Chondrocyte (in vitro differentiated cells): ENCODE measurements around the gene DALRD3. TPM values are rescaled to one million over a fixed set of nuclear protein-coding genes. Genes with fewer than 3 reads are reported as not detected.

Source experiments
- DNase-seq: peaks from one replicate; pipeline ENCODE4 v3.0.0; 2021; ENCODE audit warnings: mixed read lengths, low spot score
- H3K27ac Mint-ChIP-seq: one replicate; pipeline ENCODE4 v1.8.0; 2021; ENCODE audit warnings: mild to moderate bottlenecking, moderate library complexity, mixed read lengths; ENCODE audit not compliant: unreplicated experiment
- H3K27me3 Mint-ChIP-seq: 2 replicates; pipeline ENCODE4 v1.8.0; 2021; ENCODE audit warnings: low read depth, mixed read lengths
- H3K36me3 Mint-ChIP-seq: 2 replicates; pipeline ENCODE4 v1.8.0; 2021; ENCODE audit warnings: low read depth, mixed read lengths
- H3K4me1 Mint-ChIP-seq: 2 replicates; pipeline ENCODE4 v1.8.0; 2021; ENCODE audit warnings: low read depth, mild to moderate bottlenecking, mixed read lengths
- H3K4me3 Mint-ChIP-seq: one replicate; pipeline ENCODE4 v1.8.0; 2021; ENCODE audit warnings: mild to moderate bottlenecking, moderate library complexity, mixed read lengths; ENCODE audit not compliant: unreplicated experiment
- H3K9me3 Mint-ChIP-seq: 2 replicates; pipeline ENCODE4 v1.8.0; 2021; ENCODE audit warnings: low read depth, mixed read lengths
- total RNA-seq: library from RNA; stranded (reverse); gene quantifications from 3 replicates; pipeline ENCODE4 v1.2.1, GENCODE V29; 2021
- TF ChIP-seq, protein P1 (sequence below): fragments of 200-600 bp; sonication (generic); IDR thresholded peaks from 2 replicates; pipeline ENCODE4 v1.5.0; 2021; ENCODE audit warnings: antibody characterized with exemption, mild to moderate bottlenecking, moderate library complexity

The DALRD3 gene
- total RNA-seq, 1 donor from 2014 or later = 21.5 TPM

DNA sequence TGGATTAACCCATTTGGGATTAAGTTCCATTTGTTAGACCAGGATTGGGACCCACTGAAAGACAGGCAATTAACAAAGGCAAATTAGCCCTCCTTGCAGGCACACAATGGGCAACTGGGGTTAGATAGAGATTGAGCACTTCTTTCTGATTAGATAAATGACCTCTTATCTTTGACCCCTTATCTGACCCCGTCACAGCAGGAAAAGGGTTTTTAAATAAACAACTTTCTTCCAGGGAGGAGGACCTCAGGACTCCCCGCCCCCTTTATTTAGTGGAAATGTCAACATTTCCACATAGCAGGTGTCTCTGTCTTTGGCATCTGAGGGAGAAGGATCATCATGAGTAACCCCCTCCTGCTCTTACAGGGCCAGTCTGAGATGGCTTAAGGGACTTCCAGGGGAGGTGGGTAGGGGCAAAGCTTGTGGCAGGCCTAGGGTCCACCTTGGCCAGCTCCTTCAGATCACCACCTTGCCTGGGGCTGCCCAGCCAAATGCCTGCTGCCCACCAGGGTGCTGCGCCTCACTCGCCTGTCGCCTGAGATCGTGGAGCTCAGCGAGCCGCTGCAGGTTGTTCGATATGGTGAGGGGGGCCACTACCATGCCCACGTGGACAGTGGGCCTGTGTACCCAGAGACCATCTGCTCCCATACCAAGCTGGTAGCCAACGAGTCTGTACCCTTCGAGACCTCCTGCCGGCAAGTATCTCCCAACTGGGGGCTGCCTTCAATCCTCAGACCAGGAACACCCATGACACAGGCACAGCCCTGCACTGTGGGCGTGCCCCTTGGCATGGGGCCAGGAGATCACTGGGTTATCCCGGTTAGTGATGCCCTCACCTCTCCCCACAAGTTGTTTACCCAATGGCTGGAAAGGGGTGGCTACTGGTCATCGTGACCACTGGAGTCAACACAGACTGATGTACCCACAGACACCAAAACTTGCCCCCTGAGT, 13.8 kb downstream of the DALRD3 start:
- Mint-ChIP-seq H3K27me3 (no peaks in the 10 kb centered on the region), H3K36me3 (peaks cover 7% of the 10 kb centered on the region), H3K4me3 (no peak overlapping the region), H3K4me1 (peaks cover 27% of the 10 kb centered on the region), H3K9me3 (no peaks in the 10 kb centered on the region), H3K27ac (no peak overlapping the region)
- no peak for DNase-seq
- TF ChIP-seq, protein P1, sequence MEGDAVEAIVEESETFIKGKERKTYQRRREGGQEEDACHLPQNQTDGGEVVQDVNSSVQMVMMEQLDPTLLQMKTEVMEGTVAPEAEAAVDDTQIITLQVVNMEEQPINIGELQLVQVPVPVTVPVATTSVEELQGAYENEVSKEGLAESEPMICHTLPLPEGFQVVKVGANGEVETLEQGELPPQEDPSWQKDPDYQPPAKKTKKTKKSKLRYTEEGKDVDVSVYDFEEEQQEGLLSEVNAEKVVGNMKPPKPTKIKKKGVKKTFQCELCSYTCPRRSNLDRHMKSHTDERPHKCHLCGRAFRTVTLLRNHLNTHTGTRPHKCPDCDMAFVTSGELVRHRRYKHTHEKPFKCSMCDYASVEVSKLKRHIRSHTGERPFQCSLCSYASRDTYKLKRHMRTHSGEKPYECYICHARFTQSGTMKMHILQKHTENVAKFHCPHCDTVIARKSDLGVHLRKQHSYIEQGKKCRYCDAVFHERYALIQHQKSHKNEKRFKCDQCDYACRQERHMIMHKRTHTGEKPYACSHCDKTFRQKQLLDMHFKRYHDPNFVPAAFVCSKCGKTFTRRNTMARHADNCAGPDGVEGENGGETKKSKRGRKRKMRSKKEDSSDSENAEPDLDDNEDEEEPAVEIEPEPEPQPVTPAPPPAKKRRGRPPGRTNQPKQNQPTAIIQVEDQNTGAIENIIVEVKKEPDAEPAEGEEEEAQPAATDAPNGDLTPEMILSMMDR = no peak

DNA sequence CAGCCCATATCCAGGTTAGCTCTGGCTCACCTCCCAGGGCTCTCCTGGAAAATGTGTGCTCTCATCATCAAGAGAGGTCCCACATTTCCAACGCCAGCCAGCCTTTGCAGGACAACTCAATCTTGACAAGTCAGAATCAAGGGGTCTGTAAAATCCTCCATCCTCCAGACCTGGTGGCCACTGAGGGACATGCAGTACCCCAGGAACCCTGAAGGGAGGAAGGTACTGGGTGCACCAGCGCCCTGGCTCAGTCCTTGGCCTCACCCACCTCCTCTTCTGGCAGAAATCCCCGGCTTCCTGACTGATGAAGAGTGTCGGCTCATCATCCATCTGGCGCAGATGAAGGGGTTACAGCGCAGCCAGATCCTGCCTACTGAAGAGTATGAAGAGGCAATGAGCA, 17.2 kb downstream of the DALRD3 start:
- no peak for DNase-seq
- no peaks in the 10 kb centered on the region for H3K9me3 Mint-ChIP-seq
- peaks cover 2% of the 10 kb centered on the region for H3K36me3 Mint-ChIP-seq
- no peak overlapping the region for H3K4me3 Mint-ChIP-seq
- no peak overlapping the region for H3K27ac Mint-ChIP-seq
- no peaks in the 10 kb centered on the region for H3K27me3 Mint-ChIP-seq
- TF ChIP-seq, protein P1 = no peak
- peaks cover under 1% of the 10 kb centered on the region for H3K4me1 Mint-ChIP-seq

DNA sequence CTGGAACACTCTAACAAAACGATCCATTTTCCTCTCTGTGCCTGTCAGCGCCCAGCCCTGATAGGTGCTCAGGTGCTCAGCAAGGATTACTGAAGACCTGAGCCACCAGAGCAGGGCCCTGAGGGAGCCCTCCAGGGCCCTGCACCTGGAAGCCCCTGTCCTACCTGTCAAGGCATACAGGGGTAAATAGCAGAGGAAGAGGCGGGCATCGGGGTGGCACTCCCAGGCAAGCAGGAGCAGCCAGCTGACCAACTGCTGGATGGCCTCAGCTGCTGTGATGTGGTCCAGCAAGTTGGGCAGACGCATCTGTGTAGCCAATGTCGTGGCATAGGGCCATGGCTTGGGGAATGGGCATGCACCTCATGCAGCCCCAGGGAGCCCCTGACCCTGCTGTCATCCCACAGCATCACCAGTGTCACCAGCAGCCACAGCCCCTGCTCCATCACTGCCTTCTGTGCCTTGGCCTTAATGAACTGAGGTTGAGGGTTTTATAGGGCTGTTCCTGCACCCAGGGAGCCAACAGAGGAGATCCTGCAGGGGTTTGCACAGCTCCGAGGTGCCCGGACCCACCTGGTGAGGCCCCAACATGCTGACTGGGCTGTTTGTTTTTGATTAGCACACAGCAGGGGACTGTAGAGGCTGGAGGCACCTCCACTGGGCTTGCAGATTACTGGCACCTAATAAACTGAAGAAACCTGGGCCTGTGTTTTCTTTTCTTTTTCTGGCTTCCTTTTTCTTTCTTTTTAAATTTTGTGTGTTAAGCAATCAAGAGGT, 19.1 kb downstream of the DALRD3 start:
- DNase-seq = no peak
- Mint-ChIP-seq H3K4me3 (no peak overlapping the region), H3K27ac (no peak overlapping the region), H3K9me3 (no peaks in the 10 kb centered on the region), H3K27me3 (no peaks in the 10 kb centered on the region), H3K36me3 (peaks cover 3% of the 10 kb centered on the region), H3K4me1 (no peaks in the 10 kb centered on the region)
- TF ChIP-seq, protein P1 = no peak

DNA sequence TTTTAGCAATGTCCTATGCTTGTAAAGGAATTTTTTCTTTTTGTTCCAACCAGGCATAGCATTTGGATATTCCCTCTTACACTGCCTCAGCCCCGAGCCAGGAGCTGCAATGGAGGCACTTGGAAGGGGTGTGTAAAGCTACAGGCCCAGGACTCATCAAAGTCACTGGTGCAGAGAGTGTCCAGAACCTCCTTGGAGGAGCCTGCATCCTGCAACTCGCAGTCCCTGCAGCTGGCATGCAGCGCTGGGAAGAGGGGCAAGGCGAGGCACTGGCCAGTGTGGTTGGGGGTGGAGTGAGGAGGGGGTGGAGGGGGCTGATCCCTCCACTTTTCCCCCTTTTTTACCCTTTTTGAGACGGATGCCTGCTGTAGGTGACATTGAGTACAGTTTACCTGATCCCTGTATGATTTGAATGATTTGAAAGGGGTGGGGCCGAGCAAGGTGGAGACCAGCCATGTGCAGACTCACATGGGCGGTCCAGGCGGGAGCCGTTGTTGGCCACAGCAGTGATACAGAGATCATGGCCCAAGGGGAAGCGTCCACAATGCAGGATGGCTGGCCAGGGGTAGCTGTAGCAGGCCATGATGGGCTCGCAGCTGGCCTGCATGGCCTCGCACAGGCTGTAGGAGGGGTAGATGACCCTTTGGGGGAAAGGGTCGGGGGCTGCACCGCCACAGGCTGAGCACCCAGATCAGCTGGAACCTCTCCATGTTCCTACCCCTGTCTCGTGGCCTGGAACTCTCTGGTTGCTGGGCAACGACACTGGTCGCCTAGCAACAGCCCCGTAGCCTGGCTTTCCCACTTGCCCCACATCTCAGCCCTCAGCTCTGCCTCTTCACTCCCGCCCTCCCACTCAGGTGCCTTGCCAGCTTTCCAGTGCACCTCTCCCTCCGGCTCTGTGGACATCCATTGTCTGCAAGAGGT, 20.4 kb downstream of the DALRD3 start:
- no peak for DNase-seq
- peaks cover 3% of the 10 kb centered on the region for H3K36me3 Mint-ChIP-seq
- H3K27ac Mint-ChIP-seq = no peak overlapping the region
- no peaks in the 10 kb centered on the region for H3K27me3 Mint-ChIP-seq
- TF ChIP-seq, protein P1 = no peak
- no peaks in the 10 kb centered on the region for H3K4me1 Mint-ChIP-seq
- H3K9me3 Mint-ChIP-seq = no peaks in the 10 kb centered on the region
- no peak overlapping the region for H3K4me3 Mint-ChIP-seq
